ENCODE results near the gene NOL9. TPM values are rescaled to one million over a fixed set of nuclear protein-coding genes. Genes with fewer than 3 reads are reported as not detected.

Gene NOL9
- polyA plus RNA-seq, 3 donors, result 3.7 to 11.5 (median 7.6) TPM

- no peak overlapping the region for H3K4me3 Mint-ChIP-seq
- Histone ChIP-seq H3K4me1 (ENCODE audit: control insufficient read depth in 1 of 2, insufficient read depth in 2 of 2, low read length in 2 of 2) (peaks cover 32 to 37% of the 10 kb centered on the region in 2 donors), H3K27ac (ENCODE audit: low read depth in 1 of 2, low read length in 2 of 2) (no peak overlapping the region), H3K36me3 (replicated peaks in 1 of 2; ENCODE audit: control insufficient read depth in 1 of 2, insufficient read depth in 2 of 2, low read length in 2 of 2) (peaks cover 43 to 54% of the 10 kb centered on the region in 2 donors), H3K27me3 (ENCODE audit: control insufficient read depth in 2 of 2, insufficient read depth in 2 of 2, low read length in 2 of 2) (no peaks in the 10 kb centered on the region), H3K4me3 (replicated peaks in 1 of 3; ENCODE audit: low read depth in 2 of 3, low read length in 3 of 3) (no peak overlapping the region), H4K20me1 (ENCODE audit: insufficient read depth, low read length) (peaks cover 92% of the 10 kb centered on the region), H3K79me2 (ENCODE audit: insufficient read depth, low read length) (peaks cover 44% of the 10 kb centered on the region), H2AFZ (ENCODE audit: insufficient read depth, low read depth, low read length, poor library complexity, severe bottlenecking) (no peak overlapping the region), H3K9me3 (replicated peaks in 1 of 2; ENCODE audit: control insufficient read depth in 1 of 2, insufficient read depth in 1 of 2, low read length in 2 of 2) (no peaks in the 10 kb centered on the region), H3K9ac (ENCODE audit: insufficient read depth, low read length, poor library complexity, severe bottlenecking) (no peak overlapping the region), H3K4me2 (replicated peaks; ENCODE audit: extremely low read depth, low read length, poor library complexity, severe bottlenecking) (no peak overlapping the region)
- intact Hi-C loops (cut with micrococcal nuclease), result no loop called here
- H3K27ac Mint-ChIP-seq, result peak overlapping the region in 1 of 7 donors; percentile 43
- no peaks in the 10 kb centered on the region for H3K27me3 Mint-ChIP-seq (ENCODE audit: low read depth in 3 of 3)
- DNase-seq, result peak in 1 of 3 donors; percentile 8
- no peaks in the 10 kb centered on the region for H3K9me3 Mint-ChIP-seq
- H3K4me1 Mint-ChIP-seq, result peaks cover 41% of the 10 kb centered on the region
- peaks cover 38 to 45% of the 10 kb centered on the region in 2 donors for H3K36me3 Mint-ChIP-seq
- no peak for TF ChIP-seq CTCF (IDR thresholded peaks at IDR 0.05)
- 91% methylated on average over 10 of the region's 12 CpGs for WGBS (ENCODE audit: insufficient coverage)
Measured at GRCh38 chr1:6585081-6585722, 30.9 kb upstream of the NOL9 start.

GRCh38 chr1:6584126-6585080 lies 30.1 kb upstream of the NOL9 start:
- H3K79me2 ChIP-seq (ENCODE audit: insufficient read depth, low read length), result peaks cover 49% of the 10 kb centered on the region
- H3K4me3 ChIP-seq (replicated peaks in 1 of 3; ENCODE audit: low read depth in 2 of 3, low read length in 3 of 3), result no peak overlapping the region
- no peaks in the 10 kb centered on the region for H3K9me3 ChIP-seq (replicated peaks in 1 of 2; ENCODE audit: control insufficient read depth in 1 of 2, insufficient read depth in 1 of 2, low read length in 2 of 2)
- no peak overlapping the region for H3K4me2 ChIP-seq (replicated peaks; ENCODE audit: extremely low read depth, low read length, poor library complexity, severe bottlenecking)
- Mint-ChIP-seq H3K27me3 (ENCODE audit: low read depth in 3 of 3) (no peaks in the 10 kb centered on the region), H3K4me3 (no peak overlapping the region), H3K9me3 (no peaks in the 10 kb centered on the region), H3K27ac (peak overlapping the region in 3 of 7 donors; percentile 32 to 57 (median 43)), H3K36me3 (peaks cover 31 to 37% of the 10 kb centered on the region in 2 donors), H3K4me1 (peaks cover 39% of the 10 kb centered on the region)
- H3K27me3 ChIP-seq (ENCODE audit: control insufficient read depth in 2 of 2, insufficient read depth in 2 of 2, low read length in 2 of 2), result no peaks in the 10 kb centered on the region
- H3K27ac ChIP-seq (ENCODE audit: low read depth in 1 of 2, low read length in 2 of 2), result no peak overlapping the region
- H3K9ac ChIP-seq (ENCODE audit: insufficient read depth, low read length, poor library complexity, severe bottlenecking), result no peak overlapping the region
- no peak for TF ChIP-seq CTCF (IDR thresholded peaks at IDR 0.05)
- peaks cover 84% of the 10 kb centered on the region for H4K20me1 ChIP-seq (ENCODE audit: insufficient read depth, low read length)
- no peak overlapping the region for H2AFZ ChIP-seq (ENCODE audit: insufficient read depth, low read depth, low read length, poor library complexity, severe bottlenecking)
- DNase-seq, result peak in 1 of 3 donors; percentile 21
- peaks cover 33 to 38% of the 10 kb centered on the region in 2 donors for H3K4me1 ChIP-seq (ENCODE audit: control insufficient read depth in 1 of 2, insufficient read depth in 2 of 2, low read length in 2 of 2)
- intact Hi-C loops (cut with micrococcal nuclease), result loop anchor here in 1 of 2 donors (5.0 kb wide), 1 partner anchor 33 kb away; no protein-coding TSS in a partner anchor
- WGBS (ENCODE audit: insufficient coverage), result 86% methylated on average over 18 of the region's 21 CpGs
- peaks cover 35 to 46% of the 10 kb centered on the region in 2 donors for H3K36me3 ChIP-seq (replicated peaks in 1 of 2; ENCODE audit: control insufficient read depth in 1 of 2, insufficient read depth in 2 of 2, low read length in 2 of 2)

Measured in CD14-positive monocyte (primary cell).